Adrenal gland (tissue), 12 donors: Measurements from ENCODE around the gene FLYWCH1. TPM values are rescaled to one million over a fixed set of nuclear protein-coding genes. Genes with fewer than 3 reads are reported as not detected.

ENCODE experiments used
- DNase-seq, 7 donors: peaks; one replicate each; pipeline ENCODE4 v3.0.0-alpha.2; 2019 to 2020
- H3K27ac ChIP-seq, 5 donors: fragments of 200-600 bp; sonication (generic) in 4 of 5; 1 replicate in 3 of 5; 2 replicates in 2 of 5; pipeline versions ENCODE4 v1.5.1 to v1.8.0; 2016 to 2020; ENCODE audit warnings: mild to moderate bottlenecking in 1 of 5
- H3K27me3 ChIP-seq: fragments of 200-600 bp; 2 replicates; pipeline ENCODE4 v1.8.0; 2021
- H3K36me3 ChIP-seq, 2 donors: fragments of 200-600 bp; replicated peaks in 1 of 2; 1 replicate in 1 of 2; 2 replicates in 1 of 2; pipeline versions ENCODE4 v1.5.1 to v1.8.0; 2018 to 2022
- H3K4me1 ChIP-seq, 2 donors: fragments of 200-600 bp; replicated peaks in 1 of 2; 1 replicate in 1 of 2; 2 replicates in 1 of 2; pipeline versions ENCODE4 v1.5.1 to v1.8.0; 2018 to 2021
- H3K4me3 ChIP-seq, 4 donors: fragments of 200-600 bp; sonication (generic) in 3 of 4; one replicate each; pipeline ENCODE4 v1.5.1; 2016 to 2018
- H3K9me3 ChIP-seq, 3 donors: fragments of 200-600 bp; sonication (generic) in 1 of 3; replicated peaks in 1 of 3; 1 replicate in 2 of 3; 2 replicates in 1 of 3; pipeline versions ENCODE4 v1.5.1 to v1.8.0; 2016 to 2021
- POLR2A ChIP-seq, 2 donors: fragments of 450-650 bp; IDR thresholded peaks; one replicate each; pipeline ENCODE4 v1.6.1; 2017; ENCODE audit warnings: antibody characterized with exemption in 2 of 2, mild to moderate bottlenecking in 2 of 2, moderate library complexity in 1 of 2
- WGBS, 4 donors: extraction: QIAGEN DNeasy Blood & Tissue Kit in 2 of 4; methylation state at CpG; one replicate each; pipeline versions ENCODE4 v1.1.5 to v1.1.7; 2013 to 2017; 5-methylcytosine and 5-hydroxymethylcytosine counted together
- intact Hi-C, 2 donors: fragments of 100-400 bp; cut with DNase I; formaldehyde crosslinking; loops; one replicate each; pipeline versions ENCODE4 v1.14.1 to v1.15.0; 2022 to 2023
- polyA plus RNA-seq, 3 donors: library from polyadenylated mRNA; stranded (reverse); fragments of 200-250 nt in 2 of 3; fragments of 350-450 nt in 1 of 3; fragmentation: Illumina TruSeq in 1 of 3; extraction: RNeasy Lipid Tissue Mini Kit (QIAGEN cat#74804) in 1 of 3; gene quantifications; one replicate each; pipeline ENCODE4 v1.2.3, GENCODE V29; 2013 to 2014
- total RNA-seq, 9 donors: library from RNA; depleted of rRNA in 4 of 9; stranded (reverse); fragments of >200 nt in 4 of 9; fragments of 120-200 nt in 1 of 9; fragmentation: NEBNext Ultra II Directional in 1 of 9; extraction: Animal tissue kit (Norgen Biotek cat#: 25700) in 1 of 9; gene quantifications; one replicate each; pipeline versions ENCODE4 v1.1.0 to v1.2.4, GENCODE V29; 2013 to 2023
- TF ChIP-seq, protein P1 (sequence below), 6 experiments: fragments of 450-650 bp in 4 of 6; fragments of 200-600 bp in 2 of 6; sonication (generic) in 1 of 6; IDR thresholded peaks; 1 replicate in 5 of 6; 2 replicates in 1 of 6; pipeline versions ENCODE4 v1.5.1 to v1.8.0; 2016 to 2021; ENCODE audit warnings: antibody characterized with exemption in 6 of 6, mild to moderate bottlenecking in 2 of 6, moderate library complexity in 1 of 6
- donor health status: healthy with polysubstance abuse.
- donor health status: Bipolar disorder and iron deficiency.
- donor health status: DM: yes; HTN: yes; CAD: no.
- donor health status: DM: no; HTN: no; CAD: no.
- donor health status: DM: no; HTN: no; CAD: no.
- donor health status: DM: yes; HTN: yes; CAD: no.

Gene FLYWCH1
- total and polyA plus RNA-seq, 12 donors: 3.3 to 89.8 (median 50.4) TPM

DNA sequence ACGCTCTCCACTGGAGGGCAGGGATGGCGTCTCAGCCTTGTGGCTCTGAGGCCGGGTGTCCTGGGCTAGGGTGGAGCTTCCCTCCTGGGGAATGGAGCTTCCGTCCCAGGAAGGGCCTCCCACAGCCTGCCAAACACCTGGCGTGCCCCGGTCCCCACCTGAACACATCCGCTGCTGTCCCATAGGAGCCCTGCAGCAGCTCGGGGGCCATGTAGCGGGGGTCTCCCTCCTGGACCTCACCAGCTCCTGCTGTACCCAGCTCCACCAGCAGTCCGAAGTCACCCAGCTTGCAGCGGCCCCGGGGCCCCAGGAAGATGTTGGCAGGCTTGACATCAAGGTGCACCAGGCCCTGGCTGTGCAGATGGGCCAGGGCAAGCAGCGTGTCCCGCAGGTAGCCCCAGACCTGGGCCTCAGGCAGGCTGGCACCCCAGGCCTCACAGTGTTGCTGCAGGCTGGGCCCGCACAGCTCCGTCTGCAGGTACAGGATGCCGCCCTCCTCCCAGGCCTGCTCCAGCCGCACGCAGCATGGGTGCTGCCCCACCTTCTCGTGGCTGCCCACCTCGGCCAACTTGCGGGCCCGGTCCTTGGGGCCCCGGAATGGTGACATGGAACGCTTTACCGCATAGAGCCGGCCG is 63.5 kb downstream of the FLYWCH1 start:
- TF ChIP-seq, protein P1, sequence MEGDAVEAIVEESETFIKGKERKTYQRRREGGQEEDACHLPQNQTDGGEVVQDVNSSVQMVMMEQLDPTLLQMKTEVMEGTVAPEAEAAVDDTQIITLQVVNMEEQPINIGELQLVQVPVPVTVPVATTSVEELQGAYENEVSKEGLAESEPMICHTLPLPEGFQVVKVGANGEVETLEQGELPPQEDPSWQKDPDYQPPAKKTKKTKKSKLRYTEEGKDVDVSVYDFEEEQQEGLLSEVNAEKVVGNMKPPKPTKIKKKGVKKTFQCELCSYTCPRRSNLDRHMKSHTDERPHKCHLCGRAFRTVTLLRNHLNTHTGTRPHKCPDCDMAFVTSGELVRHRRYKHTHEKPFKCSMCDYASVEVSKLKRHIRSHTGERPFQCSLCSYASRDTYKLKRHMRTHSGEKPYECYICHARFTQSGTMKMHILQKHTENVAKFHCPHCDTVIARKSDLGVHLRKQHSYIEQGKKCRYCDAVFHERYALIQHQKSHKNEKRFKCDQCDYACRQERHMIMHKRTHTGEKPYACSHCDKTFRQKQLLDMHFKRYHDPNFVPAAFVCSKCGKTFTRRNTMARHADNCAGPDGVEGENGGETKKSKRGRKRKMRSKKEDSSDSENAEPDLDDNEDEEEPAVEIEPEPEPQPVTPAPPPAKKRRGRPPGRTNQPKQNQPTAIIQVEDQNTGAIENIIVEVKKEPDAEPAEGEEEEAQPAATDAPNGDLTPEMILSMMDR (IDR thresholded peaks at IDR 0.05): no peak
- no peak for TF ChIP-seq POLR2A (IDR thresholded peaks at IDR 0.05)
- WGBS, 4 donors: 91 to 97% (median 93%) methylated on average over 18 to 28 of the region's 28 CpGs
- Histone ChIP-seq H3K27me3 (peaks cover 4% of the 10 kb centered on the region), H3K36me3 (no peaks in the 10 kb centered on the region), H3K4me3 (no peak overlapping the region), H3K27ac (no peak overlapping the region), H3K4me1 (peaks cover 7 to 16% of the 10 kb centered on the region in 2 donors), H3K9me3 (no peaks in the 10 kb centered on the region)
- intact Hi-C loops: no loop called here
- no peak for DNase-seq

DNA sequence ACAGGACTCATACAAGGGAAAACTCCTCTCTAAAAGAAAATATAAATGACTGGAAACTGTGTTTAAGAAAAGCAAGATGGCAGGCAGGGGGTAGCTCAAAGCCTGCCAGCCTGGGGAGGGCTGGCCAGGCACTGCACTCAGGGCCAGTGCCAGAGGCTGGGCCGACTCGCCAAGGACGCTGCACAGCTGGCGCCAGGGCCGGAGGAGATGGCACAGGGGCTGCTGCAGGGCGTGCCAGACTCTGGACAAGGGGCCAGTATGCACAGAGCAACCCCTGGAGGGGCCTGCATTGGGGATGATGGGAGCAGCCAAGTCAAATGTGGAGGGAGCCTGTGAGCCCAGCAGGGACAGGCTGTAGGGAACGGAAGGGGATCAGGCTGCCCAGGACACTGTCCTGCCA is 64.5 kb downstream of the FLYWCH1 start:
- H3K36me3 ChIP-seq: no peaks in the 10 kb centered on the region
- intact Hi-C loops: no loop called here
- DNase-seq: no peak
- no peak overlapping the region for H3K27ac ChIP-seq
- peaks cover 12 to 15% of the 10 kb centered on the region in 2 donors for H3K4me1 ChIP-seq
- peaks cover 4% of the 10 kb centered on the region for H3K27me3 ChIP-seq
- TF ChIP-seq POLR2A (IDR thresholded peaks at IDR 0.05): no peak
- TF ChIP-seq, protein P1 (IDR thresholded peaks at IDR 0.05): no peak
- H3K9me3 ChIP-seq: no peaks in the 10 kb centered on the region
- H3K4me3 ChIP-seq: no peak overlapping the region
- WGBS, 4 donors: 37 to 90% (median 60%) methylated on average over 7 of the region's 7 CpGs

DNA sequence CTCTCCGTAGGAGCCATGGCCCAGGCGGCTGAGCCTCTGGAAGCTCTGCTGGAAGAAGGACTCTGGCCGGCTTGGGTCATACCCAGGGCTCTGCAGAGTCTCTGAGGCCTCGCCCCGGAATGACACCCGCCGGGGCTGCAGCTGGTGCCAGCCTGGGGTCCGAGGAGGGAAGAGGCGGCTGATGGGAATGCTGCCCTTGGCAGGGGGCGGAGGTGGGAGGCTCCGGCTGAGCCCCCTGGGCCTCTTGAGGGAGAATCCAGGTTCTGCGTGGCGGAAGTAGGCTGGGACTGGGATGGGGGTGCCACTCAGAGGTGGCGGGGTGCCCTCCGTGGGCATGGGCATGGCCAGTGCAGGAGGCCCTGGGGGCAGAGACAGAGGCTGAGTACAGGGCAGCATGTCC is 64.9 kb downstream of the FLYWCH1 start:
- intact Hi-C loops: no loop called here
- Histone ChIP-seq H3K27me3 (peaks cover 4% of the 10 kb centered on the region), H3K4me1 (peaks cover 12 to 17% of the 10 kb centered on the region in 2 donors), H3K27ac (no peak overlapping the region), H3K9me3 (no peaks in the 10 kb centered on the region), H3K4me3 (no peak overlapping the region), H3K36me3 (no peaks in the 10 kb centered on the region)
- 86 to 96% (median 93%) methylated on average over 12 to 15 of the region's 15 CpGs for WGBS, 4 donors
- DNase-seq: no peak
- TF ChIP-seq, protein P1 (IDR thresholded peaks at IDR 0.05): no peak
- no peak for TF ChIP-seq POLR2A (IDR thresholded peaks at IDR 0.05)

DNA sequence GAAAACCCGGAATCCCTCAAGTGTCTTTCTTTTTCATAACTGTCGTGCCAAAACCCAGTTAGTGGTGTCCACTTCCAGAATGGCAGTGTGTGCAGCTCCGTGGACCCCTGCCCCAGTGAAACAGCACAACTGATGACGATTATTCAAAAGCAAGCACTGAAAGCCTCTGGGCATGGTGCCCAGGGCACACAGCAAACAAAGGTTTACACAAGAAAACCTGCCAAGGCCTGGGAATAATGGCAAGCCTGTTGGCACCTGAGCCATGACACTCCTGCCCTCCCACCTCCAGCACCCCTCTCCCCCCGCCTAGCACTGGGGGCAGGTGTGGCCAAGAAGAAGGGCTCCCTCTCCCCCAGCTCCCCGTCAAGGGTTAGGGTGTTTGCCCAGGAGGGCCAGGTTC is 65.7 kb downstream of the FLYWCH1 start:
- no peak for DNase-seq
- Histone ChIP-seq H3K27me3 (peaks cover 4% of the 10 kb centered on the region), H3K4me3 (no peak overlapping the region), H3K9me3 (no peaks in the 10 kb centered on the region), H3K27ac (no peak overlapping the region), H3K36me3 (no peaks in the 10 kb centered on the region), H3K4me1 (peaks cover 12 to 17% of the 10 kb centered on the region in 2 donors)
- no peak for TF ChIP-seq POLR2A (IDR thresholded peaks at IDR 0.05)
- TF ChIP-seq, protein P1 (IDR thresholded peaks at IDR 0.05): no peak
- WGBS, 4 donors: 73 to 84% (median 80%) methylated on average over 5 to 6 of the region's 6 CpGs
- intact Hi-C loops: no loop called here
